OCI-LY1 (cell line): ENCODE measurements around the gene TP53BP2.

ENCODE experiments used
- CTCF ChIP-seq: fragments of 200-600 bp; sonication (generic), shearing (Covaris generic); IDR thresholded peaks from 2 replicates; pipeline ENCODE4 v1.5.1; 2017; ENCODE audit warnings: mild to moderate bottlenecking, antibody characterized with exemption, low read length, moderate library complexity, mixed read lengths
- EZH2 ChIP-seq: fragments of 200-600 bp; sonication (generic), shearing (Covaris generic); IDR thresholded peaks from 2 replicates; pipeline ENCODE4 v1.8.0; 2017; ENCODE audit warnings: borderline replicate concordance, mixed run types, mild to moderate bottlenecking, antibody characterized with exemption, low read length, moderate library complexity, mixed read lengths

GRCh38 chr1:223887747-223888418, 42.1 kb upstream of the TP53BP2 start:
- TF ChIP-seq CTCF (no peak), EZH2 (no peak)
